NCI-H748 treated with DMSO at 0.1 percent for 48 hours (cell line): ENCODE data around the gene CYP2E1.
"Not testable (repeated sequence)": the region's sequence is repeated elsewhere in the genome, so short reads cannot be mapped to it uniquely, and the experiment has no call there.

ENCODE experiments used
- DNase-seq: peaks from one replicate; lab custom pipeline; 2025; lab: John Stamatoyannopoulos, UW

Gene CYP2E1

GRCh38 chr10:133528296-133528844, 1.2 kb downstream of the CYP2E1 start:
- DNase-seq, result no peak

- DNase-seq, result no peak
Measured at GRCh38 chr10:133528845-133529575, 1.8 kb downstream of the CYP2E1 start.

DNA sequence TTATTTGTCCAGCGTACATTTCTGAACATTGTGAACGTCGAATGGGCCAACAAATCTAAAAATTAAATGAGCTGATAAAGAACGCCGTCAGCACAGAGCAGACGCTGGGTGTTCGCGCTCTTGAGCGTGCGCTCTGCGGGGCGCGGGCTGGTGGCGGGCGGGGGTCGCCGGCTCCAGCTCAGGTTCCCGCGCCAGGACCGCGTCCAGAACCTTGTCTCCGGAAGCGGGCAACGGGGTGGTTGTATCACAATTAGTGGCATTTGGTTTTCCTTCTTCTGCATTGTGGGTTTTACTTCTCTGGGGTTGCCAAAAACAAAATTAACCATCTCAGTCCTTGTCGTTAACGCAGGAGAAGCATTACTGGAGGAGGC, 2.4 kb downstream of the CYP2E1 start:
- DNase-seq, result no peak

GRCh38 chr10:133530506-133530905, 3.3 kb downstream of the CYP2E1 start:
- DNase-seq, result no peak

DNA sequence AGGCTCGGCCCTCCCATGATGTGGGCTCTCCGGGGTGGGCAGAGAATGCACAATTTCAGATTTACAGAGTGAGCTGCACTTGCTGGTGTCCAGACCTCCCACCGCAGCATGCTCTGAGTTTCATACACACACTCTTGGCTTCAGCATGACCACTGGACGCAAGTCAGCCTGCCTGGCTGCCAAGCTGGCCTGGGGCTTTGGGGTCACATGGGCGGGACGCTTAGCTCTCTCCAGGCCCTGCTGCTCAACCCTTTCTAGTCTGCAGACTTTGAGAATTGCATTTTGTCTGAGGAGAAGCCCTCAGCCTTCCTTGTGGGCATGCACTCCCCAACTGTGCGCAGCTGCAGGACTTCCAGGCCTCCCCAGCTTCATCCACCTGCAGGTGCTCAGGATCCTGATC, 5.7 kb downstream of the CYP2E1 start:
- no peak for DNase-seq

GRCh38 chr10:133534417-133534816, 7.3 kb downstream of the CYP2E1 start:
- no peak for DNase-seq

DNA sequence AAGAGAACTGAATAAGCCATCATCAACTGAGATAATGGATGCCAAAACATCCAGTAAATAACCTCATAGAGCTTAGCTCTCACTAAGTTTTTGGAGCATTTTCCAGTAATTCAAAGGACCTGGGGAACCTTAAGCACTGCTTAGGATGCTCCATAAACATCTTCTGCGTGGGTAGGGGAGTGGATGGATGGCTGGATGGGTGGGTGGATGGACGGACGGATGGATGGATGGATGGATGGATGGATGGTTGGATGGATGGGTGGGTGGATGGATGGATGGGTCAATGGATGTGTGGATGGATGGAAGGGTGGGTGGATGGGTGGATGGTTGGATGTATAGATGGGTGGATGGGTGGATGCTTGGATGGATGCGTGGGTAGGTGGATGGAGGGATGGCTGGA, 9.0 kb downstream of the CYP2E1 start:
- no peak for DNase-seq

DNA sequence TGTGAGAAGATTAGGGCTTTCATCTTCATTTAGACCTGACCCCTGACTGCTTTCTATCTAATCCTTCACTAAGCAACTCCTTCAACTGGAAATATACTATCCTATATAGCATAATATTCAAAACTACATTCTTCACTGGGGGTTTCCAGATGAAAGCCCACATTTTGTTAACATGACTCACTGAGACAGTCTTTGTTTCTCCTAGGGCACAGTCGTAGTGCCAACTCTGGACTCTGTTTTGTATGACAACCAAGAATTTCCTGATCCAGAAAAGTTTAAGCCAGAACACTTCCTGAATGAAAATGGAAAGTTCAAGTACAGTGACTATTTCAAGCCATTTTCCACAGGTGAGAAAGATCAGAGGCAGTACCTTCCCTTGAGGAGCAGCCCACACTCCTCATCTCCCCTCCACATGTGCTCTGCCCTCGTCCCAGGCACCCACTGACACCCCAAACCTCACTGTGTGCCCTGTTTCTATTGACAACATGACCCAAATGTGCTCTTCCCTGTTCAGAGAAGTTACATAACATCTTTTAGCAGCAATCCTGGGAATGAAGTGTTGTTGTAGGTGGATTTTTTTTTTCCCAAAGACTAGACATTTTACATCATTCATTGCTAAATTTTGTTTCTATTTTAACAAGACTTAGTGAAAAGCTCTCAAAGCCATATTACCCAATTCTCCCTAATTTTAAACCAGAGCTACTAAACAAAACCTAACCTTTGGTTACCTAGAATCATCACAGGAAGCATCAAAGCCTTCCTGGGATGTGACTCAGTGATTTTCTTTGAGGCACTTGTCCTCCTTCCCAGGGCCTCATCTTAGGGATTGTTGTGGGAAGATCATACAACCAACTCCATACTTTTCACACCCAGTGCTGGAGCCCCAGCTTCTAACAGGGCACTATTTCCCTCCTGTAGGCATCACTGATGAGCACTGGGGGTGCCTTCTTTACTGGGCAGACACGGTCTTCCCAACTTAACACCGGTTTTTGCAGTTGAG, 10.7 kb downstream of the CYP2E1 start:
- no peak for DNase-seq

DNA sequence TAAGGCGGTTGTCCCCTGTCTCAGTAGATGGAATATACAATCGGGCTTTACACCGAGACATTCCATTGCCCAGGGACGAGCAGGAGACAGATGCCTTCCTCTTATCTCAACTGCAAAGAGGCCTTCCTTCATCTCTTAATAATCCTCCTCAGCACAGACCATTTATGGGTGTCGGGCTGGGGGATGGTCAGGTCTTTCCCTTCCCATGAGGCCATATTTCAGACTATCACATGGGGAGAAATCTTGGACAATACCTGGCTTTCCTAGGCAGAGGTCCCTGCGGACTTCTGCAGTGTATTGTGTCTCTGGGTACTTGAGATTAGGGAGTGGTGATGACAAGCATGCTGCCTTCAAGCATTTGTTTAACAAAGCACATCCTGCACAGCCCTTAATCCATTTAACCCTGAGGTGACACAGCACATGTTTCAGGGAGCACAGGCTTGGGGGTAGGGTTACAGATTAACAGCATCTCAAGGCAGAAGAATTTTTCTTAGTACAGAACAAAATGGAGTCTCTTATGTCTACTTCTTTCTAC, 14.3 kb downstream of the CYP2E1 start:
- not testable (repeated sequence) for DNase-seq

DNA sequence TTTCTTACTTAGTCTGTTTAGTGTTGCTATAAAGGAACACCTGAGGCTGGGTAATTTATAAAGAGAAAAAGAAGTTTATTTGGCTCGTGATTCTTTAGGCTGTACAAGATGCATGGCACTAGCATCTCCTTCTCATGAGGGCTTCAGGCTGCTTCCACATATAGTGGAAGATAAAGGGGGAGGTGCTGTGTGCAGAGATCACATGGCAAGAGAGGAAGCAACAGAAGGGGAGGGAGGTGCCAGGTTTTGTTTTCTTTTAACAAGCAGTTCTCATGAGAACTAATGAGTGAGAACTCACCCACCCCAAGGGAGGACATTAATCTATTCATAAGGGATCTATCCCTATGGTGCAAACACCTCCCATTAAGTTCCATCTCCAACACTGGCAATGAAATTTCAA, 17.3 kb downstream of the CYP2E1 start:
- no peak for DNase-seq

DNA sequence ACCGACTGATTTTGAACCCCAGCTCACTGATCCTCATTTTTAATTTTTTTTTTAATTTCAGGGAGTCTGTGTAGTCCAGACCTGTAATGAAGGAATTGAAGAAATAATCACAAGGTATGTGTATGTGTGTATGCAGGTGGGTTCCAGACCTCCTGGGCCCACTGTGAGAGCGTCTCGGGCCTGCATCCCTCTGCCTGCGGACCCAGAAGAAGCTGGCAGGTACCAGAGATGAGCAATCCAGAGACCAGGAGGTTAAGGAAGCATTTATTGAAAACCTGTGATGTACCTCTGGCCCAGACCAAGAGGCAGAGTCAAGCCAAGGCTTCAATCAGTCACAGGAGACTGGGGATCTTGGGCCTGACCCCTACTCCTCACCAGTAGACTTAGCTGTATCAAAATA, 27.4 kb downstream of the CYP2E1 start:
- DNase-seq, result no peak

DNA sequence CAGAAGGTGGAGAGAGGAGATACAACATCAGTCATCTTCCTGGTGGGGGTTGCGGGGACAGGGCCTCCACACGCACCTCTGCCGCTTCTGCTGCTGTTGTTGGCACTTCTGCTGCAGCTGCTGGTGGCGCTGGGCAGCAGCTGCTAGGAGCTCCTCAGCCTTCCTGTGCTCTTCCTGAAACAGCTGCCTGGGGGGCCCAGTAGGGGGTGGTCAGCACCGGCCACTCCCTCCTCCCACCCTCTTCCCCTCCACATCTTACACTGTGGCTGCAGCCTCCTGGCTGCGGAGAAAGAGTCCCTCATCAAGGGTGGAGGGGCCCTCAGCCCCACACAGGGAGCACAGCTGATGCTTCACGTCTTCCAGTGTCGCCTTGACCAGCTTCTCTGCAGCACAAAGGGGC, 28.4 kb downstream of the CYP2E1 start:
- DNase-seq, result no peak

- DNase-seq, result no peak
Measured at GRCh38 chr10:133557381-133557780, 30.2 kb downstream of the CYP2E1 start.

DNA sequence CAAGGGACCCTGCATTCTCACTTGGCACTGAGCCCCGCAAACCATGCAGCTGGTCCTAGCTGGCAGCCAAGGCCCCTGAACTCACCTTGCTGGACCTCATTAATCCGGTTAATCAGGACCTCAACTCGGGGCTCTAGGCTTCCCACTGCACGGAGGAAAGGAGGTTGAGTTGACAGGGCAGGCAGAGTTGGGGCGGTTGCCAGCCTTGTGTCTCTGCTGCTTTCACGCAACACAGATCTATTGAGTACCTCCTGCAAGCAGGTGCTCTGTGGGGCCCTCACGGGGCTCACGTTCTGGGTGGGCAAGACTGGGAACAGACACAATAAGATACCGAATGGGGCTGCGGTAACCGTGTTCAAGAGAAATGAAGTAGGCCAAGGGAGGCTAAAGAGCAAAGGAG, 32.1 kb downstream of the CYP2E1 start:
- DNase-seq, result no peak

DNA sequence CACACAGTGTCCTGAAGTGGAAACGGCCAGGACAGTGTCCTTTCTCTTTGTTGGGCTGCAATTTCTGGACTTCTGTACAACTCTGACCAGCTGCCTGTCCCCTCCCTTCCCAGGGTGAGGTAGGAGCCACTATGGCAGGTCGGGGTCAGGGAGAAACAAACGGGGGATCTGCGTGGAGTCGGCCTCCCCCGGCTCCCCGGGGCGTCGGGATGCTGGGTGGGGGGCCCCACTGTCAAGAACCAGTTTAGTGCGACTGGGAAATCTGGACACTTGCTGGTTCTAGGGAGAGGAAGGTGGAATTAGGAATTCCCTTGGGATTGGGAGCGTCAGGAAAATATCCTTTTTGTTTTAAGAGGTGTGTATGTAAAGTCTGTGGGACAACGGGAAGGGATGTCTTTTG, 37.7 kb downstream of the CYP2E1 start:
- DNase-seq, result no peak

DNA sequence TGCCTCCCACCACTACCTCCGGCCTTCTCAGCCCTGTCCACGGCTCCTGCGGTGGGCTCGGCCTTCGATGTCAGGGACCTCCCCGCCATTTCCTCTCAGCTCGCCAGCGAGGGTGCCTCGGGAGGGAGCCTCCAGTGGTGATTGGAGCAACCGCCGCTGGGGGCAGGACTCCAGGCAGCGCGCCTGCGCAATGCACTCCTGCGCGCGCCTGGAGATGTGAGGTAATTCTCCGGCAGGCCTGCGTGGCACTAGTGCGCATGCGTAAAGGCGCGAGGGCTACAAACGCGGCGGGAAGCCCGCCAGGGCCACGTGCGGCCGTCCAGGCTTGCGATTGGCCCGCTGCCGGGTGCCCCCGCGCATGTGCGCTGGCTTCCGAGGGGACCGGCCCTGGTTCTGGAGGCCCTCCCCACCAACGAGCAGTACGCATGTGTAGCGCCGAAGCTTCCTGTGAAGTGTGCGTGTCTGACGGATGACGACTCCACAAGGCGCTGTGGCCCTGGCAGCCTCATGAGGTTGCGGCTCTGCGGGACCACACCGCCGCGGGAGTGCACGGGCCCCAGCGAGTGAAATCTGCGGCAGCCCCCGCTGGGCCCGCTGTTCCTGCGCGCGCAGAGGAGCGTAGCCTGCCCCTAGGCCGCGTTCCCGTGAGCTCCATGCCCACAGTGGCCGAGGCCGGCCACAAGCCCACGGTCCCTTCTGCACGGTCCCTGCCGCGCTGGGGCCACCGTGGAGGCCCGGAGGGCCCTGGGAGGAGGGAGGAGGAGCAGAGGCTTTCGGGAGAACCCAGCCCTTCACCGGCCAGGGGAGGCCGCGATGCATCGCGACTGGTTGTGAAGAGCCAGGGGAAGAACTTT, 38.5 kb downstream of the CYP2E1 start, which contains the start of gene SYCE1:
Gene SYCE1 (minus strand): TSS at position 143 of the 854 bp plus-strand sequence. CDS start 54 bp downstream, at position 89.
- DNase-seq, result no peak

DNA sequence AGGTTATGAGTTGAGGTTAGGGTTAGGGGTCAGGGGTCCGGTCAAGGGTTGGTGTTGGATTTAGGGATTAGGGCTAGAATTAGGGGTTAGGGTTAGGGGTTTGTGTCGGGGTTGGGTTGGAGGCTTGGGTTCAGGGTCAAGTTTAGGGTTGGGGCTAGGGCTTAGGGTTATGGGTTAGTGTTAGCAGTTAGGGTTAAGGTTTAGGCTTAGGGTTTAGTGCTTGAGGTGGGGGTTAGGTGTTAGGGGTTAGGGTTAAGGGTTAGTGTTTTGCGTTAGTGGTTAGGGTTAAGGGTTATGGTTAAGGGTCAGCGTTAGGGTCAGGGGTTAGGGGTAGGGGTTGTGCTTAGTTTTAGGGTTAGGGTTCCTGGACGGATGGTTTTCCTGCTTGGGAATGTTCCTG, 40.0 kb downstream of the CYP2E1 start:
- no peak for DNase-seq

- no peak for DNase-seq
Measured at GRCh38 chr10:133567609-133568286, 40.6 kb downstream of the CYP2E1 start.

DNA sequence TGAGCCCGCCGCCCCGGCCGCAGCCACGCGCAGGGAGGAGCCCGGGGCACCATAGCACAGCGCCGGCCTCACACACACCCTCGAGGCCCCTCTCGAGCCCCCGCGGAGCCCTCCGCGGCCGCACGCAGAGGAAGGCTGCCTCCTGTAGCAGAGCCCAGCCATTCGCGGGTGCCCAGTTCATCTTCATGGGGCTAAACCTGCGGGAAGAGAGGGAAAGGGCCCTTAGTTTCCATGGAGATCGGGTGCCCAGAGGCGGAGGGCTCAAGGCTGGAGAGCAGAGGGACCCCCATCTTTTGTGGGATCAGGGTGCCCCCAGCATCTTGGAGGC, 41.1 kb downstream of the CYP2E1 start:
- DNase-seq, result no peak

DNA sequence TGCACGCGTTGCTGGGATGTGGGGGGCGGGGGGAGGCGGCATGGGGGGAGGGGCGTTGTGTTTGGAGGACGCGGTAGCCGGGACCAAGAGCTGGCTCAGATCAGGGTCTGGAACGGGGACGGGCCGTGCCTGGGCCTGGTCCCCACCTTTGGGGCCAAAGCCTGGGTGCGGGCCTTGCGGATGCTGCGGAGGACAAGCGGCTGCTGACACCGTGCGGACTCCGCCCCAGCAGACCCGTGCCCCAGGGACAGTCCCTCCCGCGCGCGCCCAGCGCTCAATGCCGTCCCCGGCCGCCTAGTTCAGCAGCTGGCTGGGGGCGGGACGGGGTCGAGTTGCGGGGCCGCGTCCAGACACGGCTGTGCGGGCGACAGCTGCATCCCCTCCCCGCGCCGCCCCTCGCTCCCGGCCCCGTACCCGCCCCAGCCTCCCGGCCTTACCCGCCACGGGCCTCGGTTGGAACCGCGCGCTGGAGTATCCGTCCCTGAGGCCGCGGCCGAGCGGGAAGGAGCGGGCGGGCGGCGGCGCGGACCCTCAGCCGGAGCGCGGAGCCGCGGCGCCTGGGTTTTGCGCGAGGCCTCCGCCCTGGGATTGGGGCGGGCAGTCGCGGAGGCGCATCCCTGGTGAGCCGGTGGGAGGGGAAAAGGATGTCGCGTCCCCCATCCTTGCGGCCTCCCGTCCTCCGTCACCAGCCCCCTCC, 41.8 kb downstream of the CYP2E1 start:
- not testable (repeated sequence) for DNase-seq
